SJCRH30 (cell line): ENCODE measurements around the gene OR11H6. TPM values are rescaled to one million over a fixed set of nuclear protein-coding genes. Genes with fewer than 3 reads are reported as not detected.
"Not testable (repeated sequence)": the region's sequence is repeated elsewhere in the genome, so short reads cannot be mapped to it uniquely, and the experiment has no call there.

ENCODE experiments used
- DNase-seq, 2 experiments: peaks; one replicate each; pipeline ENCODE4 v3.0.0-alpha.2; 2015 to 2020
- H3K27ac ChIP-seq: fragments of 250-450 bp; sonication (Bioruptor Pico); 2 replicates; pipeline ENCODE4 v1.5.1; 2020; ENCODE audit warnings: mild to moderate bottlenecking, moderate library complexity
- H3K27me3 ChIP-seq: fragments of 250-450 bp; sonication (Bioruptor Pico); 2 replicates; pipeline ENCODE4 v1.5.1; 2020; ENCODE audit warnings: mild to moderate bottlenecking, moderate library complexity
- H3K36me3 ChIP-seq: fragments of 250-450 bp; sonication (Bioruptor Pico); 2 replicates; pipeline ENCODE4 v1.5.1; 2020; ENCODE audit warnings: mild to moderate bottlenecking, moderate library complexity
- H3K4me1 ChIP-seq: fragments of 250-450 bp; sonication (Bioruptor Pico); 2 replicates; pipeline ENCODE4 v1.5.1; 2020; ENCODE audit warnings: mild to moderate bottlenecking, moderate library complexity
- H3K4me3 ChIP-seq: fragments of 250-450 bp; sonication (Bioruptor Pico); 2 replicates; pipeline ENCODE4 v1.5.1; 2020; ENCODE audit warnings: mild to moderate bottlenecking, moderate library complexity
- H3K9me3 ChIP-seq: fragments of 250-450 bp; sonication (Bioruptor Pico); replicated peaks from 2 replicates; pipeline ENCODE4 v1.5.1; 2020; ENCODE audit warnings: mild to moderate bottlenecking, moderate library complexity
- total RNA-seq: library from RNA; depleted of rRNA; stranded (reverse); fragments of >200 nt; shearing (Covaris generic); gene quantifications from 2 replicates; pipeline ENCODE4 v1.2.3, GENCODE V29; 2014; rRNA removed

Gene OR11H6
- not detected in 2 replicates for total RNA-seq

GRCh38 chr14:20223410-20223809 lies at the start of gene OR11H6:
OR11H6 (plus strand) TSS chr14:20223710; CDS start chr14:20223710, 0 bp downstream.
- Histone ChIP-seq H3K4me1 (no peaks in the 10 kb centered on the region), H3K36me3 (no peaks in the 10 kb centered on the region), H3K27me3 (no peaks in the 10 kb centered on the region), H3K9me3 (no peaks in the 10 kb centered on the region), H3K27ac (no peak within 1 kb of the TSS), H3K4me3 (no peak within 1 kb of the TSS)
- no peak for DNase-seq

DNA sequence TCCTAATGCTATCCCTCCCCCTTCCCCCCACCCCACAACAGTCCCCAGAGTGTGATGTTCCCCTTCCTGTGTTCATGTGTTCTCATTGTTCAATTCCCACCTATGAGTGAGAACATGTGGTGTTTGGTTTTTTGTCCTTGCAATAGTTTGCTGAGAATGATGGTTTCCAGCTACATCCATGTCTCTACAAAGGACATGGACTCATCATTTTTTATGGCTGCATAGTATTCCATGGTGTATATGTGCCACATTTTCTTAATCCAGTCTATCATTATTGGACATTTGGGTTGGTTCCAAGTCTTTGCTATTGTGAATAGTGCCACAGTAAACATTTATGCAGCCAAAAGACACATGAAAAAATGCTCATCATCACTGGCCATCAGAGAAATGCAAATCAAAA lies 49.3 kb upstream of the OR11H6 start:
- not testable (repeated sequence) for H3K27me3 ChIP-seq, H3K4me1 ChIP-seq, H3K27ac ChIP-seq, H3K9me3 ChIP-seq, DNase-seq, H3K36me3 ChIP-seq, H3K4me3 ChIP-seq

- Histone ChIP-seq H3K4me3 (no peak overlapping the region), H3K9me3 (no peaks in the 10 kb centered on the region), H3K4me1 (no peaks in the 10 kb centered on the region), H3K36me3 (no peaks in the 10 kb centered on the region), H3K27ac (no peak overlapping the region), H3K27me3 (no peaks in the 10 kb centered on the region; the same call in 1 of the 2 replicates)
- no peak for DNase-seq
These were observed 47.2 kb upstream of the OR11H6 start for GRCh38 chr14:20176330-20176729.

DNA sequence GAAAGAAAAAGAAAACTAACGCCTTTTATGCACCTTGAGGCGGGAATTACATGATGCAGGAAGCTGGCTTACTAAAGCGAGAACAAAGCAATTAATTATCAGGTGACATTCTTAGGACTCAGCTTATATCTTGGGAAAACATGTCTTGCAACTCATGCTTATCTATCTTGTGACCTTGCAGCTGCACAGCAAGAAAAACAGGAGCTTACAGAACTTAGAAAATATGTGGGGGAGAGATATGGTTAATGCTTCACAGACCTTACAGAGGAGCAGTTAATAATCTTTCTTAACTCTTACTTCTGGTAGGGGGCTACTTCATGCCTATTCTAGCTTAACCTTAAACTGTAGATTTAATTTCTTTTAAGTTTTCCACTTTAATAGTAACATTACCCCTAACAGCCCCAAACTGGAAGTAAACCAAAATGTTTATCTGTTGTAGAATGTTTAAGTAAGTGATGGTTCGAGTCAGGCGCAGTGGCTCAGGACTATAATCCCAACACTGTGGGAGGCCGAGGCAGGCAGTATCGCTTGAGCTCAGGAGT lies 46.0 kb upstream of the OR11H6 start:
- no peaks in the 10 kb centered on the region; the same call in 1 of the 2 replicates for H3K27me3 ChIP-seq

DNA sequence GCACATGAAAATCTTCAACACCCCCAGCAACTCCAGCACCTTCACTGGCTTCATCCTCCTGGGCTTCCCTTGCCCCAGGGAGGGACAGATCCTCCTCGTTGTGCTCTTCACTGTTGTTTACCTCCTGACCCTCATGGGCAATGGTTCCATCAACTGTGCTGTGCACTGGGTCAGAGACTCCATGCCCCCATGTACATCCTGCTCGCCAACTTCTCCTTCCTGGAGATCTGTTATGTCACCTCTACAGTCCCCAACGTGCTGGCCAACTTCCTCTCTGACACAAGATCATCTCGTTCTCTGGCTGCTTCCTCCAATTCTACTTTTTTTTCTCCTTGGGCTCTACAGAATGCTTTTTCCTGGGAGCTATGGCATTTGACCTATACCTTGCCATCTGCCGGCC lies 44.3 kb upstream of the OR11H6 start:
- H3K36me3 ChIP-seq, result no peaks in the 10 kb centered on the region
- DNase-seq, result no peak
- H3K4me1 ChIP-seq, result no peaks in the 10 kb centered on the region
- H3K9me3 ChIP-seq, result no peaks in the 10 kb centered on the region
- no peak overlapping the region for H3K4me3 ChIP-seq
- no peak overlapping the region for H3K27ac ChIP-seq
- no peaks in the 10 kb centered on the region; the same call in 1 of the 2 replicates for H3K27me3 ChIP-seq

More for the DNA sequence above, 46.0 kb upstream of the OR11H6 start:
- no peaks in the 10 kb centered on the region for H3K4me1 ChIP-seq
- no peaks in the 10 kb centered on the region for H3K36me3 ChIP-seq
- no peak overlapping the region for H3K4me3 ChIP-seq
- DNase-seq, result no peak
- no peaks in the 10 kb centered on the region for H3K9me3 ChIP-seq
- no peak overlapping the region for H3K27ac ChIP-seq

DNA sequence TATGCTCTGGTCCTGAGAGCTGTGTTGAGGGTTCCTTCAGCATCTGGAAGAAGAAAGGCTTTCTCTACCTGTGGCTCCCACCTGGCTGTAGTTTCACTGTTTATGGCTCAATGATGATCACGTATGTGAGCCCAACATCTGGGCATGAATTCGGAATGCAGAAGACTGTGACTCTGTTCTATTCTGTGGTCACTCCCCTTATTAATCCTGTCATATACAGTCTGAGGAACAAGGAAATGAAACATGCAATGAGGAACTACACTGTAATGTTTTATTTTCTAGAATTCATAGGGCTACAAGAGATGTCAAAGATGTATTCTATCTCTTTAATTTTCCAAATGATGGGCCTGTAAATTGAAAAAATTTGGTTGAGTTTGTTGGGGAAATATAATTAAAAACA lies 43.6 kb upstream of the OR11H6 start:
- no peak overlapping the region for H3K4me3 ChIP-seq
- H3K27me3 ChIP-seq, result no peaks in the 10 kb centered on the region; the same call in 1 of the 2 replicates
- H3K4me1 ChIP-seq, result no peaks in the 10 kb centered on the region

DNA sequence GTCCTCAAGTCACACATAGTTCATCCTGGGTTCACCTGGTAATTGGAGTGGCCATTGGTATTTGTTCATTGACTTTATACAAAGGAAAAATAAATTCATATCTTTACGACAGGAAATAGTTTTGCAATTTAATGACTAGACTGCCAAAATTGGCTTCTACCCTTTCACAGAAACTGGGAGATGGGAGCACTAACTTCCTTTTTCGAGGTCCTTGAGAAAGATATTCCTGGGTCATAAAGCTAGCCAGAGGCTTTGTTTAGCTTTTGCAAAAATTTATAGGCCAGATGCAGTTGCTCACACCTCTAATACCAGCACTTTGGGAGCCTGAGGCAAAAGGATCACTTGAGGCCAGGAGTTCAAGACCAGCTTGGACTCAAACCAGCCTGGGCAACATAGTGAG lies 43.0 kb upstream of the OR11H6 start:
- H3K4me1 ChIP-seq, result no peaks in the 10 kb centered on the region
- no peak overlapping the region for H3K27ac ChIP-seq
- no peaks in the 10 kb centered on the region; the same call in 1 of the 2 replicates for H3K27me3 ChIP-seq
- DNase-seq, result no peak
- H3K36me3 ChIP-seq, result no peaks in the 10 kb centered on the region
- H3K9me3 ChIP-seq, result no peaks in the 10 kb centered on the region
- H3K4me3 ChIP-seq, result no peak overlapping the region

More for the DNA sequence above, 43.6 kb upstream of the OR11H6 start:
- H3K36me3 ChIP-seq, result no peaks in the 10 kb centered on the region
- H3K9me3 ChIP-seq, result no peaks in the 10 kb centered on the region
- no peak overlapping the region for H3K27ac ChIP-seq
- no peak for DNase-seq

DNA sequence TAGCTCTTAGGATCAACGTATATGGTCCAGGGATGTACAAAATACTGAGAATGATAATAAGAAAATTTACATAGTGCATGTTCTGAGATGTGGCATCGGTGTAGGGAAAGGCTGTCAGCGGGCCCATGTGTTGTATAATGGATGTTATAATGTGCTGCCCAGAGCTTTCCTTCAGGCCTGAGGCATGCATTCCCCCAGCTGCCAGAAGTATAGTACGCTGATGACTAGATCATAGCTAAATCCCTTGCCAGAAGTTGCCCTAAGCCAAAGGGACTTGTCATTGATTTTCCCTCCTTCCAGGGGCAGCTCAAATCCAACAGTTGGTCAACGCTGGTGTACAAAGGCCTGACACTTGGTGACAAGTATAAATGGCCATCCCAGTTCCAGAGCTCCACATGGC lies 39.3 kb upstream of the OR11H6 start:
- Histone ChIP-seq H3K4me1 (no peaks in the 10 kb centered on the region), H3K36me3 (no peaks in the 10 kb centered on the region), H3K27ac (no peak overlapping the region), H3K27me3 (no peaks in the 10 kb centered on the region; the same call in 1 of the 2 replicates), H3K4me3 (no peak overlapping the region), H3K9me3 (no peaks in the 10 kb centered on the region)
- no peak for DNase-seq

DNA sequence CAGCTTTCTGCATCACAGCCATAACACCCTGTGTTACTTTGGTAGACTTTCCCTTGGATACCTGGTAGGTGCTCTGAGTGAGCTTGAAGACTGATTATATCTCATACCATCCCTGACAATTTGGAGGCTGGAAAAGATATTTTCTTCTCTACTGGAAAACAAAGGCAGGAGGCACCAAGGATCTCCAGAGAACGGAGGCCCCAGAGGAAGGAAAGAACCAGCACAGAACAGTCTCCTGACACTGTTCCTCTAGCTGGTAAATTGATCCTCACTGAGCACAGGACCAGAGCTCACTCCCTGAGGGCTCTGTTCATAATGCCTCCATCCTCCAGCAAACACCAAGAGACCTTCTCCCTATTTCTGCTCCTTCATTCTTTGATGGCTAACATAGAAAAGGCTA lies 32.9 kb upstream of the OR11H6 start, which contains the start of gene OR11G2:
TSS of gene OR11G2 (plus strand) at position 301 of the 400 bp plus-strand sequence. CDS start 6,542 bp downstream, outside the sequence.
- no peak within 1 kb of the TSS for H3K4me3 ChIP-seq
- H3K4me1 ChIP-seq, result no peaks in the 10 kb centered on the region
- DNase-seq, result no peak
- H3K36me3 ChIP-seq, result no peaks in the 10 kb centered on the region
- no peaks in the 10 kb centered on the region for H3K27me3 ChIP-seq
- no peak within 1 kb of the TSS for H3K27ac ChIP-seq
- H3K9me3 ChIP-seq, result no peaks in the 10 kb centered on the region

DNA sequence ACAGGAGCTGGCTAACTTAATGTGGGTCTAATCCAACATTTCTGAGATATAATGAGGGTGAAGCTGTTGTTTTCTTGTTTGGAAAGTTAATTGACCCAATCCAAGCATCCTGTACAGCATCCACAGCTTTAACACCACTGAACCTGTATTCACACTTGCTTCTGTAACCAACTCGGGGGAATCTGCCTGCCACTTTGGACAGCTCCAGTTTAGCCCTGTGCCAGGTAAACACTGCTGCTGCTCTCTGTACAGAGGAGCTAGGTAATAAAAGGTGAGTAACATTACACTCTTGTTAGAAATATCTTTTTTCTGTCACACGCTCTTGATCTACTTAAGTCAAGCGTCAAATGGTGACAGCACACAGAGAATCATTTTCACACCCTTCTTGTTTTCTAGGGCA lies 32.1 kb upstream of the OR11H6 start:
- H3K27me3 ChIP-seq, result no peaks in the 10 kb centered on the region
- H3K4me1 ChIP-seq, result no peaks in the 10 kb centered on the region
- no peak overlapping the region for H3K27ac ChIP-seq
- no peak overlapping the region for H3K4me3 ChIP-seq
- DNase-seq, result no peak
- H3K36me3 ChIP-seq, result no peaks in the 10 kb centered on the region
- no peaks in the 10 kb centered on the region for H3K9me3 ChIP-seq

DNA sequence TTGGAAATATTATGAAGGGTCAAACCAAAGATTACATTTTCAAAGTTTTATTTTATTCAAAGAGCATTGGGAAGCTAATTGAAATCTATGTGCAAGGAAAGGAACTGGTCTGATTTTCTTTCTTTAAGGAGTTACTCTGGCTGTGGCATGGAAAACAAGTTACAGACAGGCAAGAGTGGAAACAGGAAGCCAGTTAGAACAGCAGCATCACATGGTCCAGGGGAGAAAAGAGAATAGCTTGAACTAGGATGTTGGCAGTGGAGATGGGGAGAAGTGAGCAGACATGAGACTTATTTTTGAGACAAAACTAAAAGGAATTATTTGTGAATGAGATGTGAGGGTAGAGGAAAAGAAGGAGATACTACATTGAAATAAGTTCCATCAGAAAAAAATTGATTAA lies 29.4 kb upstream of the OR11H6 start:
- Histone ChIP-seq H3K27ac (no peak overlapping the region), H3K4me1 (no peaks in the 10 kb centered on the region), H3K9me3 (no peaks in the 10 kb centered on the region), H3K36me3 (no peaks in the 10 kb centered on the region), H3K27me3 (no peaks in the 10 kb centered on the region), H3K4me3 (no peak overlapping the region)
- no peak for DNase-seq

GRCh38 chr14:20195170-20195569 lies 28.3 kb upstream of the OR11H6 start:
- H3K27ac ChIP-seq, H3K9me3 ChIP-seq, H3K4me1 ChIP-seq, DNase-seq, H3K27me3 ChIP-seq, H3K4me3 ChIP-seq, H3K36me3 ChIP-seq: not testable (repeated sequence)

- Histone ChIP-seq H3K27ac (no peak overlapping the region), H3K27me3 (no peaks in the 10 kb centered on the region), H3K36me3 (no peaks in the 10 kb centered on the region), H3K4me3 (no peak overlapping the region), H3K4me1 (no peaks in the 10 kb centered on the region), H3K9me3 (no peaks in the 10 kb centered on the region)
- DNase-seq, result no peak
These were observed 27.6 kb upstream of the OR11H6 start for GRCh38 chr14:20195911-20196310.

GRCh38 chr14:20197459-20197858 lies 26.1 kb upstream of the OR11H6 start:
- Histone ChIP-seq H3K4me1 (no peaks in the 10 kb centered on the region), H3K27ac (no peak overlapping the region), H3K4me3 (no peak overlapping the region), H3K9me3 (no peaks in the 10 kb centered on the region), H3K27me3 (no peaks in the 10 kb centered on the region), H3K36me3 (no peaks in the 10 kb centered on the region)
- no peak for DNase-seq

DNA sequence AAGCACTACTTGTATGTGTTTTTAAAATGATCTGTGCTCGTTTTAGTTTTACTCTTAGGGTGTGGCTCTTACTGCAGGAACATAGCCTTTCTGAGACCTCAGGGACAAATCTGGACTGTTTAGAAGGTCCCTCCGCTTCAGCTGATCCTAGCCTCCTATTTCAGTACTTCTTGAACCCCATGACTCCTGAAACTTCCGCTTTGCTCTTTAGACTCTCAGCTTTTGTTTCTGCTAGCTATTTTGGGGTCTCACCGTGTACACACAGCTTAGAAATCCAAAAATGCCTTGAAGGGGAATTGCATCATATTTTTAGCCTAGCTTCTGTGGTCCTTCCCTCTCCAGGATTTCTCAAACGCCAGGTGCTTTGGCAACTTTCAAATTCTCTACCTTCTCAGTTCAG lies 24.5 kb upstream of the OR11H6 start:
- H3K9me3 ChIP-seq, result no peaks in the 10 kb centered on the region
- no peak overlapping the region for H3K4me3 ChIP-seq
- no peak overlapping the region for H3K27ac ChIP-seq
- no peaks in the 10 kb centered on the region for H3K36me3 ChIP-seq
- no peaks in the 10 kb centered on the region for H3K27me3 ChIP-seq
- no peaks in the 10 kb centered on the region for H3K4me1 ChIP-seq
- no peak for DNase-seq

- H3K36me3 ChIP-seq, result no peaks in the 10 kb centered on the region
- H3K27me3 ChIP-seq, result no peaks in the 10 kb centered on the region
- no peaks in the 10 kb centered on the region for H3K4me1 ChIP-seq
- no peaks in the 10 kb centered on the region for H3K9me3 ChIP-seq
- no peak overlapping the region for H3K4me3 ChIP-seq
- no peak overlapping the region for H3K27ac ChIP-seq
- no peak for DNase-seq
These were observed 18.8 kb upstream of the OR11H6 start for GRCh38 chr14:20204721-20205120.
